GM19438 (cell line): Measurements from ENCODE around the gene MESP1.
A peak's percentile ranks its signal among the peaks of the same experiment; 100 is the strongest.
"Not testable (repeated sequence)": the region's sequence is repeated elsewhere in the genome, so short reads cannot be mapped to it uniquely, and the experiment has no call there.

Experiments
- ATAC-seq: cut with Tn5 transposase; IDR thresholded peaks from one replicate; pipeline ENCODE4 v1.9.1; 2021; ENCODE audit warnings: low read depth; ENCODE audit not compliant: unreplicated experiment

Gene MESP1

GRCh38 chr15:89750560-89751542 is at the start of gene MESP1:
Gene MESP1, minus strand, starts transcription at chr15:89751249. Its CDS starts 18 bp downstream, at chr15:89751231.
- peak; percentile 91 for ATAC-seq

GRCh38 chr15:89799918-89800498 is 49.0 kb upstream of the MESP1 start:
- ATAC-seq: no peak

GRCh38 chr15:89799011-89799911 is 48.2 kb upstream of the MESP1 start:
- ATAC-seq: no peak

- no peak for ATAC-seq
Observed at GRCh38 chr15:89797678-89798201, 46.7 kb upstream of the MESP1 start.

- ATAC-seq: no peak
Observed at GRCh38 chr15:89795996-89796395, 44.9 kb upstream of the MESP1 start.

GRCh38 chr15:89794627-89795241 is 43.7 kb upstream of the MESP1 start:
- ATAC-seq: no peak

- ATAC-seq: no peak
Observed at GRCh38 chr15:89792106-89792805, 41.2 kb upstream of the MESP1 start.

- ATAC-seq: no peak
Observed at GRCh38 chr15:89790661-89791060, 39.6 kb upstream of the MESP1 start.

GRCh38 chr15:89790206-89790605 is 39.2 kb upstream of the MESP1 start:
- no peak for ATAC-seq

- ATAC-seq: not testable (repeated sequence)
Observed at GRCh38 chr15:89788585-89788984, 37.5 kb upstream of the MESP1 start.

GRCh38 chr15:89787944-89788343 is 36.9 kb upstream of the MESP1 start:
- ATAC-seq: no peak

GRCh38 chr15:89785774-89786140 is 34.7 kb upstream of the MESP1 start:
- no peak for ATAC-seq

- ATAC-seq: no peak
Observed at GRCh38 chr15:89785064-89785773, 34.2 kb upstream of the MESP1 start.

GRCh38 chr15:89784686-89784960 is 33.6 kb upstream of the MESP1 start:
- ATAC-seq: no peak

- no peak for ATAC-seq
Observed at GRCh38 chr15:89783861-89784685, 33.0 kb upstream of the MESP1 start.

- ATAC-seq: no peak
Observed at GRCh38 chr15:89783111-89783860, 32.2 kb upstream of the MESP1 start.

GRCh38 chr15:89782619-89782950 is 31.5 kb upstream of the MESP1 start:
- not testable (repeated sequence) for ATAC-seq
